HG02943 (cell line): Measurements from ENCODE around the gene IZUMO4.
"Not testable (repeated sequence)": the region's sequence is repeated elsewhere in the genome, so short reads cannot be mapped to it uniquely, and the experiment has no call there.

Source experiments
- ATAC-seq: cut with Tn5 transposase; IDR thresholded peaks from one replicate; pipeline ENCODE4 v1.9.1; 2021; ENCODE audit warnings: mild to moderate bottlenecking, low read depth, moderate library complexity; ENCODE audit not compliant: unreplicated experiment

IZUMO4 gene

GRCh38 chr19:2122251-2122650, 25.5 kb downstream of the IZUMO4 start:
- no peak for ATAC-seq

- no peak for ATAC-seq
Observed at GRCh38 chr19:2122982-2123381, 26.3 kb downstream of the IZUMO4 start.

GRCh38 chr19:2123682-2124387, 27.1 kb downstream of the IZUMO4 start:
- no peak for ATAC-seq

GRCh38 chr19:2126879-2127518, 30.3 kb downstream of the IZUMO4 start:
- no peak for ATAC-seq

- no peak for ATAC-seq
Observed at GRCh38 chr19:2127758-2128157, 31.0 kb downstream of the IZUMO4 start.

GRCh38 chr19:2128252-2128651, 31.5 kb downstream of the IZUMO4 start:
- ATAC-seq, result not testable (repeated sequence)

GRCh38 chr19:2129022-2129421, 32.3 kb downstream of the IZUMO4 start:
- no peak for ATAC-seq

GRCh38 chr19:2129486-2129885, 32.8 kb downstream of the IZUMO4 start:
- no peak for ATAC-seq

- no peak for ATAC-seq
Observed at GRCh38 chr19:2129892-2130770, 33.4 kb downstream of the IZUMO4 start.

GRCh38 chr19:2131012-2131975, 34.6 kb downstream of the IZUMO4 start:
- ATAC-seq, result not testable (repeated sequence)

GRCh38 chr19:2132191-2132590, 35.5 kb downstream of the IZUMO4 start:
- no peak for ATAC-seq

- no peak for ATAC-seq
Observed at GRCh38 chr19:2132731-2133490, 36.2 kb downstream of the IZUMO4 start.

- ATAC-seq, result no peak
Observed at GRCh38 chr19:2135474-2136402, 39.0 kb downstream of the IZUMO4 start.

GRCh38 chr19:2136796-2137195, 40.1 kb downstream of the IZUMO4 start:
- ATAC-seq, result no peak

- ATAC-seq, result no peak
Observed at GRCh38 chr19:2138061-2138728, 41.5 kb downstream of the IZUMO4 start.

GRCh38 chr19:2139385-2140137, 42.8 kb downstream of the IZUMO4 start:
- ATAC-seq, result no peak

- no peak for ATAC-seq
Observed at GRCh38 chr19:2140138-2140569, 43.4 kb downstream of the IZUMO4 start.
